NT2/D1 (cell line): ENCODE results near the gene GAST.

Source experiments
- DNase-seq: peaks from one replicate; pipeline ENCODE4 v3.0.0-alpha.2; 2011; ENCODE audit warnings: low read depth, low spot score
- H3K27me3 ChIP-seq: 2 replicates; pipeline ENCODE4 v1.6.0; 2011; ENCODE audit warnings: mild to moderate bottlenecking; ENCODE audit not compliant: insufficient read length, insufficient read depth
- H3K36me3 ChIP-seq: 2 replicates; pipeline ENCODE4 v1.6.1; 2011; ENCODE audit warnings: mild to moderate bottlenecking, low read length, mixed read lengths; ENCODE audit not compliant: insufficient read depth, insufficient read length
- H3K4me1 ChIP-seq: 2 replicates; pipeline ENCODE4 v1.5.1; 2011; ENCODE audit not compliant: insufficient read depth, insufficient read length
- H3K4me3 ChIP-seq: 2 replicates; pipeline ENCODE4 v1.5.1; 2011; ENCODE audit warnings: low read depth; ENCODE audit not compliant: insufficient read length
- H3K9ac ChIP-seq: 2 replicates; pipeline ENCODE4 v1.6.0; 2011; ENCODE audit warnings: low read depth; ENCODE audit not compliant: insufficient read length
- H3K9me3 ChIP-seq: 2 replicates; pipeline ENCODE4 v1.5.1; 2011; ENCODE audit warnings: mild to moderate bottlenecking, low read length; ENCODE audit not compliant: insufficient read depth
- SUZ12 ChIP-seq: IDR thresholded peaks from 2 replicates; pipeline ENCODE4 v1.6.1; 2011; ENCODE audit not compliant: insufficient read length, insufficient read depth; ENCODE audit errors: extremely low read depth
- YY1 ChIP-seq: IDR thresholded peaks from 2 replicates; pipeline ENCODE4 v1.6.1; 2011; ENCODE audit not compliant: insufficient read length, insufficient read depth
- ZNF274 ChIP-seq: IDR thresholded peaks from 2 replicates; pipeline ENCODE4 v1.6.1; 2011; ENCODE audit warnings: mild to moderate bottlenecking, low read depth, low read length

GAST gene

GRCh38 chr17:41734139-41734948 is 22.2 kb downstream of the GAST start, which contains the start of gene HAP1:
Gene HAP1 (minus strand): TSS chr17:41734643. CDS start chr17:41734634, 9 bp downstream.
- no peaks in the 10 kb centered on the region for H3K36me3 ChIP-seq
- peak within 1 kb of the TSS; percentile 76 for H3K4me3 ChIP-seq
- H3K4me1 ChIP-seq, result peaks cover 22% of the 10 kb centered on the region
- H3K9ac ChIP-seq, result peak within 1 kb of the TSS; percentile 87
- H3K27me3 ChIP-seq, result peaks cover 71% of the 10 kb centered on the region
- peak; percentile 32 for DNase-seq
- peak; percentile 88 for TF ChIP-seq SUZ12
- TF ChIP-seq ZNF274, result no peak
- TF ChIP-seq YY1, result no peak
- no peaks in the 10 kb centered on the region for H3K9me3 ChIP-seq

GRCh38 chr17:41734949-41735313 is 22.8 kb downstream of the GAST start:
- no peak for DNase-seq
- Histone ChIP-seq H3K27me3 (peaks cover 72% of the 10 kb centered on the region), H3K4me1 (peaks cover 22% of the 10 kb centered on the region), H3K4me3 (peak overlapping the region; percentile 76), H3K9me3 (no peaks in the 10 kb centered on the region), H3K9ac (peak overlapping the region; percentile 87), H3K36me3 (no peaks in the 10 kb centered on the region)
- TF ChIP-seq YY1 (no peak), SUZ12 (no peak), ZNF274 (no peak)

GRCh38 chr17:41735744-41736143 is 23.6 kb downstream of the GAST start:
- peaks cover 72% of the 10 kb centered on the region for H3K27me3 ChIP-seq
- TF ChIP-seq YY1, result no peak
- no peak for TF ChIP-seq SUZ12
- no peak for TF ChIP-seq ZNF274
- DNase-seq, result no peak

GRCh38 chr17:41736983-41737679 is 25.0 kb downstream of the GAST start:
- no peaks in the 10 kb centered on the region for H3K9me3 ChIP-seq

More at GRCh38 chr17:41735744-41736143, 23.6 kb downstream of the GAST start:
- Histone ChIP-seq H3K9me3 (no peaks in the 10 kb centered on the region), H3K4me1 (peaks cover 15% of the 10 kb centered on the region), H3K36me3 (no peaks in the 10 kb centered on the region), H3K9ac (no peak overlapping the region), H3K4me3 (no peak overlapping the region)

GRCh38 chr17:41737680-41738023 is 25.5 kb downstream of the GAST start:
- TF ChIP-seq ZNF274 (no peak), SUZ12 (no peak), YY1 (no peak)
- H3K4me1 ChIP-seq, result peaks cover 9% of the 10 kb centered on the region
- H3K4me3 ChIP-seq, result no peak overlapping the region
- no peaks in the 10 kb centered on the region for H3K36me3 ChIP-seq
- H3K9me3 ChIP-seq, result no peaks in the 10 kb centered on the region
- DNase-seq, result no peak
- H3K27me3 ChIP-seq, result peaks cover 55% of the 10 kb centered on the region
- H3K9ac ChIP-seq, result no peak overlapping the region

More at GRCh38 chr17:41736983-41737679, 25.0 kb downstream of the GAST start:
- Histone ChIP-seq H3K4me3 (no peak overlapping the region), H3K36me3 (no peaks in the 10 kb centered on the region), H3K4me1 (peaks cover 9% of the 10 kb centered on the region), H3K27me3 (peaks cover 60% of the 10 kb centered on the region), H3K9ac (no peak overlapping the region)
- no peak for DNase-seq
- TF ChIP-seq ZNF274, result no peak
- no peak for TF ChIP-seq SUZ12
- no peak for TF ChIP-seq YY1

GRCh38 chr17:41738077-41738800 is 26.1 kb downstream of the GAST start:
- no peak for TF ChIP-seq ZNF274
- TF ChIP-seq YY1, result peak; percentile 29
- peaks cover 49% of the 10 kb centered on the region for H3K27me3 ChIP-seq
- no peaks in the 10 kb centered on the region for H3K36me3 ChIP-seq
- H3K4me3 ChIP-seq, result no peak overlapping the region
- H3K4me1 ChIP-seq, result peaks cover 9% of the 10 kb centered on the region
- H3K9ac ChIP-seq, result peak overlapping the region; percentile 7
- no peaks in the 10 kb centered on the region for H3K9me3 ChIP-seq
- peak; percentile 71 for DNase-seq

- DNase-seq, result no peak
- Histone ChIP-seq H3K4me3 (no peak overlapping the region), H3K9me3 (no peaks in the 10 kb centered on the region), H3K27me3 (peaks cover 44% of the 10 kb centered on the region), H3K4me1 (peaks cover 6% of the 10 kb centered on the region), H3K9ac (peak overlapping the region; percentile 7), H3K36me3 (no peaks in the 10 kb centered on the region)
- TF ChIP-seq SUZ12 (no peak), ZNF274 (no peak)
Measured at GRCh38 chr17:41738801-41739112, 26.6 kb downstream of the GAST start.
